ENCODE data around the gene MAP7D3.

DNA sequence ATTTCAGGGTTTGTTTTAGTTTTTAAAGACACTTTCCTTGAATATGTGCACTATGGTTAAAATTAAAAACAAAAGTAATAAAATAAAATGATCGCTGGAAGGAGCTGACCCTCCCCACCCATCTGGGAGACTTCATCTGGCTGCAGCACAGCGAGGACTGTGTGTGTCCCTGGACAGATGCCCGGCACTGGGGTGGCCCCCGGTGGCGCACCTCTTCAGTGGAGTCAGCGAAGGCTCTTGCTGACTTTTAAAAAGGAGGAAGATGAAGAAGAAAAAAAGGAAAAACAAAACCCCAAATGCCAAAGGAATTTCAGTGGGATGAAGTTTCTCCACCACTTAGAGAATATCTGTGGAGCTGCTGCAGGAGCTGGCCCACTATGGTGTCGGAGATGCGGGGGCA is 44.2 kb upstream of the MAP7D3 start:
- TF ChIP-seq FOS (IDR thresholded peaks at IDR 0.05; ENCODE audit: extremely low read depth, insufficient read length) (no peak), NCOR1 (IDR thresholded peaks at IDR 0.05) (no peak), CCAR2 (IDR thresholded peaks at IDR 0.05; ENCODE audit: low read depth, low read length) (no peak), POLR2AphosphoS5 (IDR thresholded peaks at IDR 0.05; ENCODE audit: control insufficient read depth, insufficient read depth, low read depth, low read length) (no peak), ZNF311 (CRISPR knock-in tag; IDR thresholded peaks at IDR 0.05) (no peak)
